ENCODE results near the gene NSG2. TPM values are rescaled to one million over a fixed set of nuclear protein-coding genes. Genes with fewer than 3 reads are reported as not detected.
"Not testable (repeated sequence)": the region's sequence is repeated elsewhere in the genome, so short reads cannot be mapped to it uniquely, and the experiment has no call there.

Gene NSG2
- polyA plus RNA-seq (ENCODE audit: insufficient read length in 4 of 4): 1 to 10 TPM in 1 of 4 donors, under 1 TPM in 2, not detected in 1; 0.11 to 1.9 (median 0.62) TPM

- DNase-seq (ENCODE audit: low read depth in 4 of 4, low spot score in 2 of 4): peak; percentile 56 to 90 (median 76)
Observed at GRCh38 chr5:174045470-174046025, at the start of gene NSG2. NSG2 (plus strand) TSS chr5:174045706; CDS start chr5:174046756, 1,050 bp downstream.

GRCh38 chr5:173997331-173997730 is 48.2 kb upstream of the NSG2 start:
- DNase-seq (ENCODE audit: low read depth in 4 of 4, low spot score in 2 of 4): no peak

GRCh38 chr5:173998531-173998930 is 47.0 kb upstream of the NSG2 start:
- no peak for DNase-seq (ENCODE audit: low read depth in 4 of 4, low spot score in 2 of 4)

- no peak for DNase-seq (ENCODE audit: low read depth in 4 of 4, low spot score in 2 of 4)
Observed at GRCh38 chr5:174000076-174000475, 45.4 kb upstream of the NSG2 start.

- no peak for DNase-seq (ENCODE audit: low read depth in 4 of 4, low spot score in 2 of 4)
Observed at GRCh38 chr5:174003795-174004194, 41.7 kb upstream of the NSG2 start.

GRCh38 chr5:174008922-174009321 is 36.6 kb upstream of the NSG2 start:
- no peak for DNase-seq (ENCODE audit: low read depth in 4 of 4, low spot score in 2 of 4)

GRCh38 chr5:174010365-174010764 is 35.1 kb upstream of the NSG2 start:
- DNase-seq (ENCODE audit: low read depth in 4 of 4, low spot score in 2 of 4): no peak

- DNase-seq (ENCODE audit: low read depth in 4 of 4, low spot score in 2 of 4): no peak
Observed at GRCh38 chr5:174011441-174011840, 34.1 kb upstream of the NSG2 start.

- not testable (repeated sequence) for DNase-seq (ENCODE audit: low read depth in 4 of 4, low spot score in 2 of 4)
Observed at GRCh38 chr5:174020069-174020927, 25.2 kb upstream of the NSG2 start.

GRCh38 chr5:174020928-174021304 is 24.6 kb upstream of the NSG2 start:
- DNase-seq (ENCODE audit: low read depth in 4 of 4, low spot score in 2 of 4): no peak

GRCh38 chr5:174022384-174023095 is 23.0 kb upstream of the NSG2 start:
- no peak for DNase-seq (ENCODE audit: low read depth in 4 of 4, low spot score in 2 of 4)

GRCh38 chr5:174030286-174030685 is 15.2 kb upstream of the NSG2 start:
- no peak for DNase-seq (ENCODE audit: low read depth in 4 of 4, low spot score in 2 of 4)

- no peak for DNase-seq (ENCODE audit: low read depth in 4 of 4, low spot score in 2 of 4)
Observed at GRCh38 chr5:174044466-174045254, 846 bp upstream of the NSG2 start.

GRCh38 chr5:174046558-174046957 is 1.1 kb downstream of the NSG2 start:
- no peak for DNase-seq (ENCODE audit: low read depth in 4 of 4, low spot score in 2 of 4)

- DNase-seq (ENCODE audit: low read depth in 4 of 4, low spot score in 2 of 4): no peak
Observed at GRCh38 chr5:174047472-174048099, 2.1 kb downstream of the NSG2 start.

- DNase-seq (ENCODE audit: low read depth in 4 of 4, low spot score in 2 of 4): no peak
Observed at GRCh38 chr5:174052636-174053035, 7.1 kb downstream of the NSG2 start.

- no peak for DNase-seq (ENCODE audit: low read depth in 4 of 4, low spot score in 2 of 4)
Observed at GRCh38 chr5:174053905-174054304, 8.4 kb downstream of the NSG2 start.

- DNase-seq (ENCODE audit: low read depth in 4 of 4, low spot score in 2 of 4): no peak
Observed at GRCh38 chr5:174056064-174056847, 10.8 kb downstream of the NSG2 start.

GRCh38 chr5:174057206-174057605 is 11.7 kb downstream of the NSG2 start:
- DNase-seq (ENCODE audit: low read depth in 4 of 4, low spot score in 2 of 4): no peak
